SKM-1 treated with dmso at 0.1 percent for 144 hours (cell line): ENCODE results near the gene DHX15.

ENCODE experiments used
- DNase-seq: peaks from one replicate; lab custom pipeline; 2025; ENCODE audit not compliant: unreplicated experiment; lab: John Stamatoyannopoulos, UW

DHX15 gene

GRCh38 chr4:24495388-24495787, 89.0 kb downstream of the DHX15 start:
- no peak for DNase-seq

GRCh38 chr4:24489870-24490269, 94.5 kb downstream of the DHX15 start:
- DNase-seq, result no peak

GRCh38 chr4:24488399-24489164, 95.8 kb downstream of the DHX15 start:
- DNase-seq, result peak; percentile 39

GRCh38 chr4:24482871-24483270, 101.5 kb downstream of the DHX15 start:
- no peak for DNase-seq

- DNase-seq, result no peak
These were observed 106.4 kb downstream of the DHX15 start for GRCh38 chr4:24477919-24478318.
